HK-2 (cell line): ENCODE results near the gene AGO3.
A peak's percentile ranks its signal among the peaks of the same experiment; 100 is the strongest.
"Not testable (repeated sequence)": the region's sequence is repeated elsewhere in the genome, so short reads cannot be mapped to it uniquely, and the experiment has no call there.

Source experiments
- DNase-seq: peaks from one replicate; pipeline ENCODE4 v3.0.0-alpha.2; 2018; ENCODE audit not compliant: unreplicated experiment

AGO3 gene

DNA sequence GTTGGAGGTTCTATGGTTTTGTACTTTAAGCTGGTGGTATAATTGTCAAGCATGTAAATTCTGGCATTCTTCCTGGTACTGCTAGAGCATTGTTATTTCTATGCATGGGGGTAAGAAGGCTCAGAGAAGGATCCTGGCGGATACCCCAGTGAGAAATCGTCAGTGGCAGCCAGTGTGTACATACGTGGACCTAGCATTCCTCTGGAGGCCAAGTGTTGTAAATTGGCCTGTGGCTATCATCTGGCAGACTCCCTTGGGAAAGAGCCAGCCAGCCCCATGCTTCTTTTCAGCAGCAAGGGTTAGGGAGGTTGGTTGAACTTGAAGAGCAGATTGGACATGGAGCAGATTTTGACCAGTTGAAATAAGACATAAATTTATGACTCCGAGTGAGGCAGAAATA is 5.2 kb upstream of the AGO3 start:
- DNase-seq: no peak

DNA sequence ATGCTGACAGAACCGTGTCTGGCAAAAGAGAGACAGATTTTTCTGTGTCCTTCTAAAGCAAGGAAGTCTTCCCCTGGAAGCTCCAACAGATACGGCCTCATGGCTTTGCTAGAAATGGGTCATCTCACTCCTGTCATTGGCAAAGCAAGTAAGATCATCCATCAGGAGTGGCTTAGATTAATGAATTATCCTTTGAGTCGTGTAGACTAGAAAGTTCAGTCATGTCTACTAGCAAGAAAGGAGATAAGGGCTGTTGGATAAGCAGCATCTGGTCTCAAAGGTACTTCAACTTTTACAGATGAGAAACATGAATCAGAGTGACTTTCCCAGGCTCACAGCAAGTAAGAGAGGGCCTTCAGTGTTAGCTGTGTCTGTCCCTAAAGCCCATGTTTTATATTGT is 3.4 kb upstream of the AGO3 start:
- DNase-seq: no peak

GRCh38 chr1:35929730-35930592 is 944 bp upstream of the AGO3 start:
- peak; percentile 31 for DNase-seq

DNA sequence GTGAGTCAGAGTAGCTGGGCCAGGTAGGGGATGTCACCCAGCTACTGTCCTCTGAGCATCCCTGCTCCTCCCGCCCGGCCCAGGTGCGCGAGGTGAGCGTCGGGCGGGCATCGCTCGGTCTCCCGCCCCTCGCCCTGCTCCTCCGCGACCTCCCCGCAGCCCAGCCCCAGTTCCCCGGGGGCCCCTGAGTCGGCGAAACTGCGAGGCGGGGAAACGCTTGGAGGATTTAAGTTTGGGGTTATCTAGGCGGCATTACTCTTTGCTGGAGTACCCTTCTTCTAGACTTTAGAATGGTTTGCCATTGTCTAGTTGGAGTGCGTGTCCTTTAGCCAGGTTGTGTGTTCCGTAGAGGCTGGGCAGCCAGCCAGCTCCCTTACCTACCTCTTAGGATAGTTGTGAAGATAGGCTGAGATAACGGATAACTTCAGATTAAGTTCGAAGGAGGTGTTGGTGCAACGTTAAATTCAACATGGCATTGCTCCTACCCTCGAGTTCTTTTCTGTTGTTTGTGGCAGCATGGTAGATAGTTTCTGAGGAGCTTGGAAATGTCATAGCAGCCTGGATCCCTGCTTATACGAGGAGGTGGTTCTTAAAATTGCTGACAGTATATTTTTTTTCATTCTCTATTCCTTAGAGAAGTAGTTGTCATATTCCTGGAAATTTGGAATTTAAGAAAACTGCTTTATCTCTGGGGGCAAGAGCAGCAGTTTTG is 697 bp downstream of the AGO3 start:
- peak; percentile 31 for DNase-seq

DNA sequence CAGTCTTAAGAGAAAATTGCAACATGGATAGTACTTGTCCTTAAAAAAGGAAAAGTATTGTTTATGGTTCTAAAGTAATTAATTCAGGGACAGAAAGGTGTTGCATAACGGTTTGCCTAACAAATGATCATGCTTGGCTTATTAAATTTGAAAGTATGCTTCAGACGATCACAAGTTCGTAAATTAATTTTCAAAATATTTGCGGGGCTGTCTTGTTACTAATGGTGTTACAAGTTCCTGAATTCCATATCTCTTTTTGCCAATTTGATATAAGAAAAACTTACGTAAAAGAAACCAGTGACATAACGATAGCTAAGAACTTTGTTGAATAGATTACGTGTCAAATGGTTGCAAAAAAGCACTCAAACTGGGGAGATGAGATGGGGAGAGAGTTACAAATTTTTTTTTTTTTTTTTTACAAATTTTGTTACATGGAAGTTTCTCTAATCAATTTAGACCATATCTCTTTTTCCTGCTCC is 1.3 kb downstream of the AGO3 start:
- no peak for DNase-seq

DNA sequence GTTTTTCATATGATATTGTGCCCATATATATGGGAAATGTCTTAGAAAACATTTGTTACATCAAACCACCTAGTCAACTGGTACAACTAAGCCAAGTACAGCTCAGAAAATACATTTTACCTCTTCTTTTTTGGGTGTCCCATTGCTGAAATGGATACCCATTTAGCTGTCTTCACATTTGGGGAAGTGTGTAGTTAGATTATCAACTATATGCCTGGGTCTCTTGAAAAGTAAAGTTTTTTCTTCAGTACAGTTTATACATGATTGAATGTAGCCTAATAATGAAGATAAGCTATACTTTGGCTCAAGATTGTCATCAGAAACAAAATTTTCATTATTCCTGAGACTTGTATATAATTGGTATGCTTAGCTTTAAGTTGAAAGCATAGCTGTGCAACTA is 2.0 kb downstream of the AGO3 start:
- no peak for DNase-seq

- DNase-seq: no peak
Measured at GRCh38 chr1:35935442-35936388, 4.8 kb downstream of the AGO3 start.

- no peak for DNase-seq
Measured at GRCh38 chr1:35936838-35937237, 5.9 kb downstream of the AGO3 start.

GRCh38 chr1:35939484-35939883 is 8.6 kb downstream of the AGO3 start:
- DNase-seq: no peak

- no peak for DNase-seq
Measured at GRCh38 chr1:35945327-35945726, 14.4 kb downstream of the AGO3 start.

- DNase-seq: no peak
Measured at GRCh38 chr1:35947547-35947946, 16.6 kb downstream of the AGO3 start.

DNA sequence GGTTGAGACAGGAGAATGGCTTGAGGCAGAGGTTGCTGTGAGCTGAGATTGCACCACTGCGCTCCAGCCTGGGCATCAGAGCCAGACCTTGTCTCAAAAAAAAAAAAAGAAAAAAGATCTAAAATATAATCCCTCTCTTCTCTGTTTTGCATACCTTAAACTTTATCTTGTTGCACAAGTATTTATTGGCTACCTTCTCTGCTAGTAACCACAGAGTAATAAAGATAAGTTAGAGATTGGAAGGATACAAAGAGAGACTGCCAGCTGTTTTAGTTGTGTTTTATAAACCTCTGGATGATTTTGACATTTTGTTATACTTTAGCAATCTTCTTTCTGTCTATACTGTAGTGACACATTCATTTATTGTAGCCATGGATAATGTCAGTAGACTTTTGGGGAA is 27.7 kb downstream of the AGO3 start:
- no peak for DNase-seq

DNA sequence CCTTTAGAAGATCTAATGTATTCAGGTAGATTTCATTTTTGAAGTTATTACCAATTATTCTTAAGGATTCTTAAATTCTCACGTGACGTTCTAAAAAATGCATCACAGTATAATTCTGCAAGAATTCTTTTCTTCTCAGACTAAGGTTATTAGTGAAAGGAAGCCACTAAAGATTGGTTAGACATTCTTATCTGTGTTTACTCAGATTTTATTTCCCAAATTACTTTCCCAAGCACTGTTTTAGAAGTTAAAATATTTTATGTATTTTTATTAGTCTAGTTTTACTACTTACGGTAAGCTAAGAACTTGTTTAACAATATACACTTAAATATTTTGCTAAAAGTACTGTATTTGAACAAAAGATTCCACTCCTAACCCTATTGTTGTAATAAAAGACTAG is 28.4 kb downstream of the AGO3 start:
- DNase-seq: no peak

DNA sequence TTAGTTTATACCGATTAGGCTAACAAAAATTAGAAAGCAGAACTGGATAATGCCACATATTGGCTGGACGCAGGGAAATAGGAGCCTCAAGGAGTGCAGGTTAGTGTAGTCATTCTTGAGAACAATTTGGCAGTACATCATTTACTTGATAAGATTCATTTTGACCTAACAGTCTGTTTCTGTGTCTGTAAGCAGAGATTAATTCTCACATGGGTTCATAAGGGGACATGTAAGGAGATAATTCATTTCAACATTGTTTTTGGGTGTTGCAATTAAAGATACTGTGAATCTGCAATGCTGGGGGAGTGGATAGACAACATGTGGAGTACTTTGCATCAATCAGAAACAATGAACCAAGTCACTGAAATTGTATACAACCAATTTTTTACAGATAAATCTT is 32.0 kb downstream of the AGO3 start:
- DNase-seq: no peak

DNA sequence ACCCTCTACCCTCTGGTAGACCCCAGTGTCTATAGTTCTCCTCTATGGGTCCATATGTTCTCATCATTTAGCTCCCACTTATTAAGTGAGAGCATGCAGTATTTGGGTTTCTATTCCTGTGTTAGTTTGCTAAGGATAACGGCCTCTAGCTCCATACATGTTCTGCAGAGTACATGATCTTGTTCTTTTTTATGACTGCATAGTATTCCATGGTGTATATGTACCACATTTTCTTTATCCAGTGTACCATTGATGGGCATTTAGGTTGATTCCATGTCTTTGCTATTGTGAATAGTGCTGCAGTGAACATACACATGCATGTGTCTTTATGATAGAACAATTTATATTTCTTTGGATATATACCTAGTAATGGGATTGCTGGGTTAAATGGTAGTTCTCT is 33.4 kb downstream of the AGO3 start:
- not testable (repeated sequence) for DNase-seq

- DNase-seq: no peak
Measured at GRCh38 chr1:35968396-35968795, 37.5 kb downstream of the AGO3 start.

DNA sequence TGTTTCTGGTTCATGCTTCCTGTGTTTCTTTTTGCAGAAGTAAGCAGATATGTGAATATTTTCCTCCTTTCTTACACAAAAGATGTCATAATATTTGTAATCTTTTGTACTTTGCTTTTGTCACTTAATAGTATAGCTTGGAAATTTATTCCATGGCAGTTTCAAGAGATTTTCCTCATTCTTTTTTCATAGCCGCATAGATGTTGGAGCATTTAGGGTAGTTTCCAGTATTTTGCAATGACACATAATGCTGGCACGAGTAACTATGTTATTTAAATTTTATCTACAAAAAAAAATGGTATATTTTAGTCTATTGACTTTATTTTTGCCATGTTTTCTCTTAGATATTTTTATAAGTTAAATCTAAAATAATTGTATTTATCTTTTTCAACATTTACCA is 40.7 kb downstream of the AGO3 start:
- DNase-seq: no peak

DNA sequence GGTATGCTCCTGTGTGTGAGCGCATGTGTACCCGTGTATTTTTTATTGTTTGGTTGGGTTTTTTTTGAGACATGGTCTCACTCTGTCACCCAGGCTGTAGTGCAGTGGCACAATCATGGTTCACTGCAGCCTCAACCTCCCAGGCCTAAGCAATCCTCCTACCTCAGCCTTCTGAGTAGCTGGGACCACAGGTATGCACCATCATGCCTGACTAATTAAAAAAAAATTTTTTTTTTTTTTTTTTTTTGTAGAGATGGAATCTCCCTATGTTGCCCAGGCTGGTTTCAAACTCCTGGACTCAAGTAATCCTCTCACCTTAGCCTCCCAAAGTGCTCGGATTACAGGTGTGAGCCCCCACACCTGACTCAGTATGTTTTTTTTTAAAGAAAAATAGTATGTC is 41.7 kb downstream of the AGO3 start:
- peak; percentile 8 for DNase-seq

GRCh38 chr1:35980090-35980489 is 49.2 kb downstream of the AGO3 start:
- no peak for DNase-seq

- DNase-seq: no peak
Measured at GRCh38 chr1:35988237-35988636, 57.3 kb downstream of the AGO3 start.

DNA sequence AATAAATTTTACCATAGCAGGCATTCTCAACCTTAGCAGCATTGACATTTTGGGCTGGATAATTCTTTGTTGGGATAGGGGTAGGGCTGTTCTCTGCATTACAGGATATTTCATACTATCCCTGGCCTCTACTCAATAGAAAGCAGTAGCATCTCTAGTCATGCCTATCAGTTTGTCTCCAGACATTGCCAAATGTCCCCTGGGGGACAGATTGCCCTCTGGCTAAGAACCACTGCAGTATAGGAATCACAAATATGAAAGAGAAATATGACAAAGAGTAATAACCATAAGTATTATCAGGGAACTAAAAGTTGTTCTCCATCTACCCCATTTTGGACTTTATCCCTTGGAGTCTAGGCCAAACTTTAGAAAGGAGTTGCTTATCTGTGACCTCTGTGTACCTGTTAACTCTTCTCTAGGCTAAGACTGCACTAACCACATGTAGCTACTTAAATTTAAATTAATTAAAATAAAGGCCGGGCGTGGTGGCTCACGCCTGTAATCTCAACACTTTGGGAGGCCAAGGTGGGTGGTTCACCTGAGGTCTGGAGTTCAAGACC is 76.1 kb downstream of the AGO3 start:
- no peak for DNase-seq

DNA sequence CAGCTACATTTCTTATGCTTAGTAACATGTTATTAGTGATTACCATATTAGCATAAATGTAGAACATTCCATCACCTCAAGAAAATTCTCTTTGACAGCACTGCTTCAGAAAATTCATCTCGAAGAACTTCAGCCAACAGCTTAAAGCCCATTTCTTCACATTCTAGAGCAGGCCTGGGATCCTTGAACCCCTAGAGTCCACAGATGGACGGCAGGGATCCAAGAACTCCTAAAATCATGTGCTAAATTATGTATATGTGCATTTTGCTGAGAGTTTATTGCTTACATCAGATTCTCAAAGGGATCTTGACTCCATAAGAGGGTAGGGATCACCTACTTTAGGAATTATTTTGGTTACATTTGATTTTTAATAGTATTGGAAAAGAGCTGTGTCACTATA is 76.8 kb downstream of the AGO3 start:
- DNase-seq: no peak
